Muscle of leg (tissue), 11 donors: Measurements from ENCODE around the gene LSG1. TPM values are rescaled to one million over a fixed set of nuclear protein-coding genes. Genes with fewer than 3 reads are reported as not detected.

ENCODE experiments used
- DNase-seq: peaks from one replicate; pipeline ENCODE4 v3.0.0; 2013
- H3K27ac ChIP-seq: one replicate; pipeline ENCODE4 v1.5.1; 2013; ENCODE audit warnings: mild to moderate bottlenecking, low read length, control low read depth
- H3K27me3 ChIP-seq: one replicate; pipeline ENCODE4 v1.6.1; 2013; ENCODE audit warnings: low read length; ENCODE audit not compliant: control insufficient read depth, insufficient read depth
- H3K36me3 ChIP-seq: one replicate; pipeline ENCODE4 v1.6.1; 2013; ENCODE audit warnings: low read length; ENCODE audit not compliant: control insufficient read depth, insufficient read depth
- H3K4me1 ChIP-seq: one replicate; pipeline ENCODE4 v1.6.1; 2013; ENCODE audit warnings: low read length; ENCODE audit not compliant: control insufficient read depth, insufficient read depth
- H3K4me3 ChIP-seq: one replicate; pipeline ENCODE4 v1.5.1; 2013; ENCODE audit warnings: low read length, control low read depth
- H3K9me3 ChIP-seq: replicated peaks from 2 replicates; pipeline ENCODE4 v1.6.1; 2013; ENCODE audit warnings: low read depth, low read length; ENCODE audit not compliant: control insufficient read depth
- WGBS: methylation state at CpG from one replicate; pipeline ENCODE4 v1.1.5; 2013; ENCODE audit warnings: missing lambda C conversion rate; ENCODE audit not compliant: insufficient coverage; 5-methylcytosine and 5-hydroxymethylcytosine counted together
- polyA plus RNA-seq, 8 donors: library from polyadenylated mRNA; unstranded; fragments of 120-200 nt; gene quantifications; one replicate each; pipeline versions ENCODE4 v1.2.1 to v1.2.3, GENCODE V29; 2013; ENCODE audit warnings: inconsistent platforms in 1 of 8, low replicate concordance in 1 of 8; ENCODE audit not compliant: insufficient read length in 8 of 8, insufficient read depth in 1 of 8
- total RNA-seq: library from RNA; stranded (reverse); fragments of 120-200 nt; gene quantifications from one replicate; pipeline ENCODE4 v1.2.4, GENCODE V29; 2013

LSG1 gene
- total and polyA plus RNA-seq, 9 donors, result 20.5 to 47.3 (median 27.1) TPM

DNA sequence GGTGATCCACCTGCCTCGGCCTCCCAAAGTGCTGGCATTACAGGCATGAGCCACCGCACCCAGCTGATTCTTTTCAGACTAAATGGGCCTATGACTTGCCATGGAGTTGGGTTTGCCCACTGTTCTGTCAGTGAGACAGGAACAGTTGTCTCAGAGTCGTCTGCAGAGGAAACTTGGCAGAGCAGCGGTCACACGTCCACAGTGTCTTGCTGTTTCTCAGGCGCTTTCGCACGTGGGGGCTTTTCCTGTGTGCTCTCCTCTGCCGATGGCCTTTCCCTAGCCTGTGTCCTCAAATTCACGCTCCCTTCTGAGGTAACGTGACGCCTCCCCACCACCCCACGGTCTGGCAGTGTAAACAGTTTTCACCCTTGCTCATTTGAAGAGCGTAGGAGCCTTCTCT lies 50.0 kb downstream of the LSG1 start:
- H3K36me3 ChIP-seq, result peaks cover 50% of the 10 kb centered on the region
- H3K27me3 ChIP-seq, result no peaks in the 10 kb centered on the region
- H3K4me3 ChIP-seq, result no peak overlapping the region
- peak overlapping the region; percentile 47 for H3K27ac ChIP-seq
- peaks cover 13% of the 10 kb centered on the region for H3K4me1 ChIP-seq
- no peaks in the 10 kb centered on the region for H3K9me3 ChIP-seq
- DNase-seq, result no peak
- 83% methylated on average over 14 of the region's 14 CpGs for WGBS

DNA sequence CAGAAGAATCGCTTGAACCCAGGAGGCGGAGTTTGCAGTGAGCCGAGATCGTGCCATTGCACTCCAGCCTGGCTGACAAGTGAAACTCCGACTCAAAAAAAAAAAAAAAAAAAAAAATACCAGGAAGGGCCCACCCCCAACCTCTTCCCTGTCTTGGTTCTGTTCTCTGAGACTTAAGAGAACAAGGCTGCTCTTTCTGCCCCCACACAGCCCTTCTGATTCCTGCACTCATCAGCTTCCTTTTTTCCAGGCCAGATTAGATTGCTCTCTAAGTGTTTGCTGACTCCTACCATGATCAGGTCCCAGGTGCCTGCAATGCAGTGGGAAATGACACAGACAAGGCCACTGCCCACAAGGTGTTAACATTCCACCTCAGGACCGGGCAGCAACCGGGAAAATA lies 51.8 kb downstream of the LSG1 start:
- peaks cover 28% of the 10 kb centered on the region for H3K4me1 ChIP-seq
- H3K4me3 ChIP-seq, result no peak overlapping the region
- H3K27me3 ChIP-seq, result no peaks in the 10 kb centered on the region
- 87% methylated on average over 5 of the region's 7 CpGs for WGBS
- H3K9me3 ChIP-seq, result no peaks in the 10 kb centered on the region
- DNase-seq, result no peak
- peaks cover 45% of the 10 kb centered on the region for H3K36me3 ChIP-seq
- no peak overlapping the region for H3K27ac ChIP-seq

DNA sequence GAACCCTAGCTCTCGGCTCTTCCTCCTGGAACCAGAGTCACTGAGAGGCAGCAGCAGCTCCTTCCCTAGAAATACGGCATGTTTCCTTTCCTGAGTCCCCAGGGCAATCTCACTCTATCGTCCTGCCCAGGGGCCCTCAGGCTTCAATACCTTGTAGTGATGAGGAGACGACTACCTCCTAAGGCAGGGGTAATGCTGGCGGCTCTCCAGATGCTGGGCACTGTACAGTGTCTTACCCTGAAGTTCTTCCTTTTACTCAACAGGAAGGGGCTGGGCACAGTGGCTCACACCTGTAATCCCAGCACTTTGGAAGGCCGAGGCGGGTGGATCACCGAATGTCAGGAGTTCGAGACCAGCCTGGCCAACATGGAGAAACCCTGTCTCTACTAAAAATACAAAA lies 52.2 kb downstream of the LSG1 start:
- Histone ChIP-seq H3K27ac (no peak overlapping the region), H3K4me1 (peaks cover 28% of the 10 kb centered on the region), H3K36me3 (peaks cover 42% of the 10 kb centered on the region), H3K9me3 (no peaks in the 10 kb centered on the region), H3K4me3 (no peak overlapping the region), H3K27me3 (no peaks in the 10 kb centered on the region)
- WGBS, result 93% methylated on average over 6 of the region's 9 CpGs
- DNase-seq, result no peak

- 74% methylated on average over 15 of the region's 23 CpGs for WGBS
- Histone ChIP-seq H3K27me3 (no peaks in the 10 kb centered on the region), H3K9me3 (no peaks in the 10 kb centered on the region), H3K4me3 (no peak overlapping the region), H3K36me3 (peaks cover 38% of the 10 kb centered on the region), H3K27ac (no peak overlapping the region), H3K4me1 (peaks cover 28% of the 10 kb centered on the region)
- no peak for DNase-seq
Observed at GRCh38 chr3:194618858-194619608, 53.0 kb downstream of the LSG1 start.

DNA sequence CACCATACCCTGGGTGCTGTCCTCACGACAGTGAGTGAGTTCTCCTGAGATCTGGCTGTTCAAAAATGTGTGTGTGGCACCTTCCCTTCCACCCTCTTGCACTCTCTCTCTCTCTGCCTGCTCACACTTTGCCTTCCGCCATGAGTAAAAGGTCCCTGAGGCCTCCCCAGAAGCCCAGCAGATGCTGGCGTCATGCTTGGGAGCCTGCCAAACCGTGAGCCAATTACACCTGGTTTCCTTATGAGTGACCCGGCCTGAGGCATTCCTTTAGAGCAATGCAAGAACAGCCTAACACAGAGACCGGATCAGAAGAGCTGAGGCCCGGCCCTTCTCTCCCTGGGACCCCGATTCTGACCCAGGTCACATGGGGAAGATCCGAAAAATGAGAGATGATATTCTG lies 54.2 kb downstream of the LSG1 start:
- Histone ChIP-seq H3K4me1 (peaks cover 28% of the 10 kb centered on the region), H3K27ac (no peak overlapping the region), H3K27me3 (no peaks in the 10 kb centered on the region), H3K36me3 (peaks cover 28% of the 10 kb centered on the region), H3K4me3 (no peak overlapping the region), H3K9me3 (no peaks in the 10 kb centered on the region)
- peak; percentile 46 for DNase-seq
- WGBS, result 71% methylated on average over 5 of the region's 9 CpGs

DNA sequence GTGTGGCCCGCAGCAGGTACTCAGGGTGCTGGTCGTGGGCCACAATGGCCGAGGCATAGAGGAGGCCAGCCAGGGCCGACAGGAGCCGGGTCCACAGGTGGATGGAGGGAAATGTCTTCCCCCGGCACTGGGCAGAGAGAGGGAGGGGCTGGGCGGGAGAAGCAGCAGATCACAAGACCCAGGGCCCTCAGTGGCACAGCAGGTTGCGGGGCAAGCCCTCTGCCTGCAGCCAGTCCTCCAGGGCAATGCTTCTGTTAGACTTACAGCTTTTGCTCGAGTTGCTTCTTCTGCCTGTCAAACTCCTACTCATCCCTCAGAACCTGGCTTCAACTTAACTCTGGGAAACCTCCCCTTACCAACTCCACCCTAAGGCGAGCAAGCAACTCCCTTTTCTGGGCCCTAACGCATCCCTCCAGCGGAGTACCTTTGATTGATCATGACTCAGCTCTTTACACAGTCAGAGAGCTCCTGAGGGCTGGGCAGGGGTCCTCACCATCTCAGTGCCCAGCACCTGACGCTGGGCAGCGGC lies 54.8 kb downstream of the LSG1 start:
- 96% methylated on average over 13 of the region's 14 CpGs for WGBS
- no peak overlapping the region for H3K4me3 ChIP-seq
- no peak for DNase-seq
- no peaks in the 10 kb centered on the region for H3K27me3 ChIP-seq
- H3K9me3 ChIP-seq, result no peaks in the 10 kb centered on the region
- peaks cover 28% of the 10 kb centered on the region for H3K4me1 ChIP-seq
- peaks cover 22% of the 10 kb centered on the region for H3K36me3 ChIP-seq
- no peak overlapping the region for H3K27ac ChIP-seq

- no peaks in the 10 kb centered on the region for H3K27me3 ChIP-seq
- H3K36me3 ChIP-seq, result peaks cover 24% of the 10 kb centered on the region
- WGBS, result 77% methylated on average over 10 of the region's 11 CpGs
- no peaks in the 10 kb centered on the region for H3K9me3 ChIP-seq
- peak overlapping the region; percentile 84 for H3K27ac ChIP-seq
- H3K4me1 ChIP-seq, result peaks cover 16% of the 10 kb centered on the region
- peak; percentile 68 for DNase-seq
- no peak overlapping the region for H3K4me3 ChIP-seq
Observed at GRCh38 chr3:194615226-194615625, 56.8 kb downstream of the LSG1 start.

DNA sequence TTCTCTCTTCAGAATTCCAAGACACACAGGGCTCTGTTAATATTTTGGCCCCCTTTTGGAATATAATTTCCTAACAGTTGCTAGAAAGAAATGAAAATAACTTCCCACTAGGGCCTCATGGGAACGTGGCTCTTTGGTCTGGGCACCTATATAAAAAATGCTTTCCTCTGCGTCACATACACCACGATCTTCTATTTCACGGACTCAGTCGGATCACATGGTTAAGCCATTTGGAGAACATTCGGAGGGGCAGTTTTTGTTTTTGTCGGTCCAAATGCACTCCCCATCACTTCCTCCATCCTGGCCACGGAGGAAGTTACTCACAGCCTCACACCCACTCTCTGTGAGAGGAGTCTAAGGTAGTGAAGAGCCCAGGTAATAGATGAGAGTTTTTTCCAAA lies 59.8 kb downstream of the LSG1 start:
- DNase-seq, result no peak
- Histone ChIP-seq H3K36me3 (peaks cover 17% of the 10 kb centered on the region), H3K27me3 (no peaks in the 10 kb centered on the region), H3K4me3 (no peak overlapping the region), H3K27ac (no peak overlapping the region), H3K9me3 (no peaks in the 10 kb centered on the region), H3K4me1 (peaks cover 34% of the 10 kb centered on the region)
- no CpG with 5 or more reads among the region's 8 CpGs for WGBS

- no peak overlapping the region for H3K27ac ChIP-seq
- WGBS, result 92% methylated on average over 2 of the region's 3 CpGs
- H3K36me3 ChIP-seq, result peaks cover 10% of the 10 kb centered on the region
- no peaks in the 10 kb centered on the region for H3K27me3 ChIP-seq
- DNase-seq, result no peak
- no peak overlapping the region for H3K4me3 ChIP-seq
- H3K9me3 ChIP-seq, result no peaks in the 10 kb centered on the region
- peaks cover 25% of the 10 kb centered on the region for H3K4me1 ChIP-seq
Observed at GRCh38 chr3:194610689-194611088, 61.3 kb downstream of the LSG1 start.

DNA sequence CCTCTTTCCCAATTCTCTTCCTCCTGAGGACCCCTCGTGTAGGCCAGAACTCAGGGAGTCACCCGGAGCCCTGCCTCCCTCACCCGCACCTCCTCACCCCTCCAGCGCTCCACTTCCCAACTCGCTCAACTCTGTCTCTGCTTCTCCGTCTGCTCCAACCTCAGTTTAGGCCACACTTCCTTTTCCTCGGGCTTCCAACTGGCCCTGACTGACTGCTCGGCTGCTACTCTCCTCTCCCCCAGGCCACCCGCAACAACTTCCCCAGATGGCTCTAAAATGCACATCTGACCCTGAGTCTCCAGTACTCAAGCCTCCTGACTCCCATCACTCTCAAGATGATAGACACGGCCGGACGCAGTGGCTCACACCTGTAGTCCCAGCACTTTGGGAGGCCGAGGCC lies 62.4 kb downstream of the LSG1 start:
- DNase-seq, result no peak
- peaks cover 6% of the 10 kb centered on the region for H3K36me3 ChIP-seq
- no peak overlapping the region for H3K4me3 ChIP-seq
- 76% methylated on average over 13 of the region's 13 CpGs for WGBS
- no peaks in the 10 kb centered on the region for H3K9me3 ChIP-seq
- peaks cover 22% of the 10 kb centered on the region for H3K4me1 ChIP-seq
- no peaks in the 10 kb centered on the region for H3K27me3 ChIP-seq
- peak overlapping the region; percentile 65 for H3K27ac ChIP-seq
